Osteoblast (primary cell): ENCODE measurements around the gene KREMEN1. TPM values are rescaled to one million over a fixed set of nuclear protein-coding genes. Genes with fewer than 3 reads are reported as not detected.

Experiments
- DNase-seq: peaks from one replicate; pipeline ENCODE4 v3.0.0; 2011; ENCODE audit warnings: low spot score, mixed read lengths; ENCODE audit not compliant: insufficient read length; ENCODE audit errors: missing footprints
- H2AFZ ChIP-seq: 2 replicates; pipeline ENCODE4 v1.6.0; 2011; ENCODE audit warnings: mild to moderate bottlenecking, low read length
- H3K27ac ChIP-seq: 2 replicates; pipeline ENCODE4 v1.5.1; 2011; ENCODE audit warnings: mild to moderate bottlenecking, low read depth, low read length, moderate library complexity
- H3K27me3 ChIP-seq: 2 replicates; pipeline ENCODE4 v1.6.0; 2012; ENCODE audit warnings: mild to moderate bottlenecking, control low read depth, inconsistent platforms, low read length, moderate library complexity; ENCODE audit not compliant: insufficient read depth
- H3K36me3 ChIP-seq: 2 replicates; pipeline ENCODE4 v1.5.1; 2011; ENCODE audit warnings: mild to moderate bottlenecking, low read length, control low read depth, moderate library complexity; ENCODE audit not compliant: insufficient read depth
- H3K4me1 ChIP-seq: 2 replicates; pipeline ENCODE4 v1.5.1; 2011; ENCODE audit warnings: mild to moderate bottlenecking, low read length, control low read depth, moderate library complexity; ENCODE audit not compliant: insufficient read depth
- H3K4me2 ChIP-seq: 2 replicates; pipeline ENCODE4 v1.6.0; 2011; ENCODE audit warnings: mild to moderate bottlenecking, low read length; ENCODE audit not compliant: insufficient read depth
- H3K4me3 ChIP-seq: fragments of 200-600 bp; sonication (generic); 3 replicates; pipeline ENCODE4 v1.5.1; 2012; ENCODE audit warnings: mild to moderate bottlenecking, low read length, inconsistent platforms; ENCODE audit not compliant: insufficient read depth
- H3K79me2 ChIP-seq: 2 replicates; pipeline ENCODE4 v1.6.0; 2012; ENCODE audit warnings: mild to moderate bottlenecking, low read length, control low read depth, inconsistent platforms; ENCODE audit not compliant: insufficient read depth
- H3K9me3 ChIP-seq: 2 replicates; pipeline ENCODE4 v1.5.1; 2011; ENCODE audit warnings: low read depth, low read length, control low read depth
- H4K20me1 ChIP-seq: 2 replicates; pipeline ENCODE4 v1.6.0; 2012; ENCODE audit warnings: mild to moderate bottlenecking, low read length, control low read depth; ENCODE audit not compliant: insufficient read depth
- CTCF ChIP-seq: IDR thresholded peaks from 2 replicates; pipeline ENCODE4 v1.5.1; 2011; ENCODE audit warnings: mild to moderate bottlenecking, low read depth, low read length, moderate library complexity; ENCODE audit errors: extremely low read depth
- total RNA-seq: library from RNA; depleted of rRNA; stranded (reverse); fragments of >200 nt; gene quantifications from 2 replicates; pipeline ENCODE4 v1.2.3, GENCODE V29; 2012

KREMEN1 gene
- total RNA-seq, 1 donor = 6.5 TPM

DNA sequence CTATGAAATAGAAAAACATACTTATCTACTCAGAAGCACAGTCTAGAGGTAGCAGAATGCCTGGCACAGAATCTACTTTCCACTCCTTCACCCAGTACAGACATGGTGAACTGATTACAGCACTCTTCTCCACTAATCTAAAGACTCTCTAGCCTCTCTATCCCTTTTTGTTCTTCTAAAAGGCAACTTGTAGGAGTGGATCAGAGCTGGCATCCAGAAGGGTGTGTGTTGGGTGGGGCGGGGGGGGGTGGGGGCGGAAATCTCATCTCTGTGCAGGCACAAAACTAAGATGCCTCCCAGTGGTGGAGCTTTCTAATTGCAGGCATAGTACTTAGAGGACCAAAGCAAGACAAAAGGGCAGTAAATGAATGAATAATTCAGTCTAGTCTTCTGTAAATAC lies 121.3 kb downstream of the KREMEN1 start:
- no peak overlapping the region for H3K27ac ChIP-seq
- no peak overlapping the region for H2AFZ ChIP-seq
- H3K9me3 ChIP-seq = no peaks in the 10 kb centered on the region
- H3K36me3 ChIP-seq = no peaks in the 10 kb centered on the region
- no peaks in the 10 kb centered on the region for H3K79me2 ChIP-seq
- H3K27me3 ChIP-seq = no peaks in the 10 kb centered on the region
- DNase-seq = no peak
- H3K4me3 ChIP-seq = no peak overlapping the region
- TF ChIP-seq CTCF = no peak
- H3K4me2 ChIP-seq = no peak overlapping the region
- H4K20me1 ChIP-seq = no peaks in the 10 kb centered on the region
- H3K4me1 ChIP-seq = peaks cover 2% of the 10 kb centered on the region

GRCh38 chr22:29195118-29195963 lies 122.5 kb downstream of the KREMEN1 start:
- no peak for TF ChIP-seq CTCF
- Histone ChIP-seq H3K27ac (no peak overlapping the region), H3K4me3 (no peak overlapping the region), H3K36me3 (no peaks in the 10 kb centered on the region), H3K27me3 (no peaks in the 10 kb centered on the region), H2AFZ (no peak overlapping the region), H4K20me1 (no peaks in the 10 kb centered on the region), H3K79me2 (no peaks in the 10 kb centered on the region), H3K4me1 (peaks cover 3% of the 10 kb centered on the region), H3K4me2 (no peak overlapping the region), H3K9me3 (no peaks in the 10 kb centered on the region)
- DNase-seq = no peak

- H3K27me3 ChIP-seq = no peaks in the 10 kb centered on the region
- H3K4me1 ChIP-seq = peaks cover 3% of the 10 kb centered on the region
- no peak overlapping the region for H3K4me3 ChIP-seq
- DNase-seq = no peak
- H3K79me2 ChIP-seq = no peaks in the 10 kb centered on the region
- no peak overlapping the region for H2AFZ ChIP-seq
- no peak for TF ChIP-seq CTCF
- H3K36me3 ChIP-seq = no peaks in the 10 kb centered on the region
- no peaks in the 10 kb centered on the region for H4K20me1 ChIP-seq
- no peak overlapping the region for H3K4me2 ChIP-seq
- no peak overlapping the region for H3K27ac ChIP-seq
- no peaks in the 10 kb centered on the region for H3K9me3 ChIP-seq
These were observed 123.3 kb downstream of the KREMEN1 start for GRCh38 chr22:29195964-29196666.

DNA sequence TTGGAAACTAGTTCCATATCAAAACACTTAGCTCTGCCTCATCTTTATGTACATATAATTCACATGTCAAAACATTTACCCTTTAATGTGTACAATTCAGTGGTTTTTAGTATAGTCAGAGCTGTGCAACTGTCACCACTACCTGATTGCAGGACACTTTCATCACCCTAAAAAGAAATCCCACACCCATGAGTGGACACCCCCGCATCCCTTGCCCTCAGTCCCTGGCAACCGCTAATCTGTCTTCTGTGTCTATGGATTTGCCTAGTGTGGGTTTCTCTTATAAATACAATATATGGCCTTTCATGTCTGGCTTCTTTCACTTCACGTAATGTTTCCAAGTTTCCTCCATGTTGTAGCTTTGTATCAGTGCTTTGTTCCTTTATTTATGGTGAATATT lies 124.3 kb downstream of the KREMEN1 start:
- H3K9me3 ChIP-seq = no peaks in the 10 kb centered on the region
- no peaks in the 10 kb centered on the region for H3K79me2 ChIP-seq
- H3K36me3 ChIP-seq = no peaks in the 10 kb centered on the region
- H3K4me3 ChIP-seq = no peak overlapping the region
- H3K27ac ChIP-seq = no peak overlapping the region
- no peaks in the 10 kb centered on the region for H4K20me1 ChIP-seq
- H3K4me2 ChIP-seq = no peak overlapping the region
- no peaks in the 10 kb centered on the region for H3K27me3 ChIP-seq
- H2AFZ ChIP-seq = no peak overlapping the region
- DNase-seq = no peak
- TF ChIP-seq CTCF = no peak
- peaks cover 4% of the 10 kb centered on the region for H3K4me1 ChIP-seq
